Hematopoietic multipotent progenitor cell treated with erythropoietin and hydrocortisone succinate and interleukin-3 and kit ligand, for 15 days (in vitro differentiated cells): ENCODE results near the gene ZNF175.
A peak's percentile ranks its signal among the peaks of the same experiment; 100 is the strongest.

Experiments used
- DNase-seq: peaks from one replicate; pipeline ENCODE4 v3.0.0-alpha.2; 2015; ENCODE audit warnings: low spot score

The ZNF175 gene

DNA sequence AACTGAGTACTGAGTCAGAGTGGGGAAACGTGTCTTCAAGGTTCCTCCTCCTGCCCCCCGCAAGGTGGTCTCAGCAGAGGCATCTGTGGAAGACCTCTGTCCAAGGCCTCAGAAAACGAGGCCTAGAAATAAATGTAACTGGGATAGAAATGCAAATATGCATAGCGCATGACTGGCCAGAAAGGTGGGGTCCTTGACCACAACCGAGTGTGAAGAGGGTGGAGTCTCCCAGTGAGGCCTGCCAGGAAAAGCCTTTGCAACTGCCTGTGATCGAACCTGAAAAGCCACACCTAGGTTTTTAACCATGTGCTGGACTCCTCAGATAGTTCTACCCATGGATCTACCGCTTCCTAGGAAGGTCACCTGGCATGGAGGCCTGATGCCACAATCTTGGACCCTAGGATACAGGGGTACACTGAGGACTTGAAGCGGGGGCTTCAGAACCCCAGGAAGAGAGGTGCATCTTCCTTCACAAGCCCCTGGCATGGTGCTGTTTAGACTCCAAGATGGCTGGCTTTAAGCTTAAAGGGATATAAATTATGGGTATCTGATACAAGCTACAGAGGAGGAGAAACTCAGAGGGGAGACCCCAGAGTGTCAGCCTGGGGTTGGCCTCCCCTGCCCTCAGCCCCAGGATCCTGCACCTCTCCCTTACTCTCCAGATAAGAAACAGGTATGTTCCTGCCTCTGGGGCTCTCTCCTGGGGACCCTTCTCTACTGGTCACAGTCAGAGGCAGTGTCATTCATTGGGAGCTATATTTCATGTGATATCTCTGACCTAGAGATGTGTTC is 21.4 kb upstream of the ZNF175 start:
- DNase-seq: peak; percentile 56

GRCh38 chr19:51550848-51551672 is 20.0 kb upstream of the ZNF175 start:
- DNase-seq: no peak

DNA sequence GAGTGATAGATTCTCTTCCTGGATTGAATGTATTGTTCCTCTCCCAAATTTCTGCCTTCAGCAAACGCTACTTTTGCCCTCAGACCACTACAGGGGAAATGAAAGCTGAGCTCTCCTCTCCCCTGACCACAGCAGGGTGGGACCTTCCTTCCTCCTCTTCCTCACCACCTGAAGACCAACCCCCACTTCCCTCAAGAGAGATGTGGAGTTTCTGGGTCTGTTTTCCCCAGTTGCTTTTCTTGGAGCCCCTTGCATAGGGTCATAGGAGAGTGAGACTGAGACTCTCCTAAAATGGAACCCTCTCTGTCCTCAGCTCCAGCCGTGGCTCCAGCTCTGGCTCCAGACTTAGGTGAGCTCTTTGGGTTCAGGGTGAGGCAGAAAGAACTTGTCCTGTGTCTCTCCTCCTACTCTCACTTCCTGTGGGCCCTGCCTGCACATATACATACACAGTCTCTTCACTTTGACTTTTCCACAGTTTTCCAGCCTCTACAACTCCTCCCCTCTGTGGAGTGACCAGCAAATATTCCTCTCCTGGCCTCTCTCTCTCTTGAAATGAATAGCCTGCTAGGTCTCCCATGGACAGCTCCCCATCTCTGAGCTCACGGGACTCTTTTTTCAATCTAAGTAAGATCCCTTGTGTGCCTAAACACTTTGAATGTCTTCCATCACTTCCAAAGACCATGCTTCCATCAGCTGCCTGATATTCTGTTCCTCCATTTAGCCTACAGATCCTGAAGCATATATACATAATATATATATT is 19.2 kb upstream of the ZNF175 start:
- no peak for DNase-seq

DNA sequence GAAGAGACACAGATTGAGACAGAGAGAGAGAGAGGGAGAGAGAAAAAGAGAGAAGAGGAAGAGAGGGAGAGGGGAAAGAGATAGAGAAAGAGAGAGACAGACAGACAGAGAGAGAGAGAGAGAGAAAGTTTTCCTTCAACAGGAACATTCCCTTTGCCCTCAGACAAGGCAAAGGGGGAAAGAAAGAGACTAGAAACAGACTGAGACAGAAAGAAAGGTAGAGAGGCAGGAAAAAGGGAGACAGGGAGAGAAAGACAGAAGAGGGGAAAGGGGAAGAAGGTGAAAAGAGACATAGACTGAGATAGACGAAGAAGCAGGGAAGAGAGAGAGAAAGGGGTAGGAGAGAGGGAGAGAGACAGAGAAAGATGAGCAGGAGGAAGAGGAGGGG is 18.5 kb upstream of the ZNF175 start:
- no peak for DNase-seq

DNA sequence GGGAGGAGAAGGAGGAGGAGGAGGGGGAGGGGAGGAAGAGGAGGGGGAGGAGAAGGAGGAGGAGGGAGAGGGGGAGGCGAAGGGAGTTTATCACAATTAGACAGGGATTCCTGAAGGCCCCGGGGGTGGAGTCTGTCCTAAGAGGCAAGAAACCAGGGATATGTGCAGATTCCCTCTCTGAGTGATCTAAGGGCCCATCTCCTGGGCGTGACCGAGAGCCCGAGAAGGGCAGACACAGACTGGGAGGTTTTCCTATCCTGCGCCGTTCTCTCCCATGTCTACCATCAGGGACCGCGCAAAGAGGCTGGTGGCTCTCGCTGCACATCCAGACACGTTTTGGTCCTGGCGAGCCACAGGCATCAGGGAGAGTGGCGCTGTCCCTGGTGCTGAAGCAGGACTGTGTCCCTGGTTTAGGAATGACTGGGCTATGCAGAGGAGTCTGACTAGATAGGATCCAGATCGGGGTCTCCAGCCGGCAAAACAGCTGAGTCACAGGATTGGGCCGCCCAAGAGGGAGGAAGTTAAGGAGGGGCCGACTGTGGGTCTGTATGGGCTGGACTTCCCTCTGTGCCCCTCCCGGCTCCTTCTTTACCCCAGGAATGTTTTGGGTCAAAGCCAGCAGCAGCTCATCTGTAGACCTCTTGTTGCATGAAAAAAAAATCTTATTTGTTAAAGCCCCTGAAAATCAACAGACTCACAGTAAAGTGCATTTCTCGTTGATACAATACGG is 17.9 kb upstream of the ZNF175 start:
- DNase-seq: peak; percentile 72

- no peak for DNase-seq
Observed at GRCh38 chr19:51559240-51559639, 11.8 kb upstream of the ZNF175 start.

DNA sequence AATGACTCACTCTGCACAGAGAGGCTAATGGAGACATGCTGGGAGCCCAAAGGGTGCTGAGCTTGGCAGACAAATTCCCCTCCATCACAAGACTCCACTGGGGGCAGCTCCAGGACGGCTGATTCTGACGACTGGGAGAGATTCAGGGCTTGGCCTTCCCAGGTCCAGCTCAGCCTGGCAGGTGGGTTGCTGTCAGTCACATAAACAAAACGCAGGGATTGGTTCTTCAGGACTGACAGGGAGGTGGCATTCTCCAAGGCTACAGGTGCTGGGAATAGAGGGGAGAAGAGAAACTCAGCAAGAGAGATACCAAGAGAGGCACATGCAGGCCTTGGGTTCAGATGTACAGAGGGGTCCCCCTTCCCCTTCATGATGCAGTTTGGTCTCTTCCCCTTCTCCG is 10.7 kb upstream of the ZNF175 start:
- no peak for DNase-seq

- DNase-seq: peak; percentile 41
Observed at GRCh38 chr19:51564791-51565190, 6.3 kb upstream of the ZNF175 start.

GRCh38 chr19:51565583-51565982 is 5.5 kb upstream of the ZNF175 start:
- DNase-seq: no peak

- DNase-seq: no peak
Observed at GRCh38 chr19:51566489-51567100, 4.5 kb upstream of the ZNF175 start.

- DNase-seq: no peak
Observed at GRCh38 chr19:51567583-51567982, 3.5 kb upstream of the ZNF175 start.

- DNase-seq: peak; percentile 23
Observed at GRCh38 chr19:51568456-51568855, 2.6 kb upstream of the ZNF175 start.

GRCh38 chr19:51571599-51571998 is 516 bp downstream of the ZNF175 start:
- peak; percentile 39 for DNase-seq

DNA sequence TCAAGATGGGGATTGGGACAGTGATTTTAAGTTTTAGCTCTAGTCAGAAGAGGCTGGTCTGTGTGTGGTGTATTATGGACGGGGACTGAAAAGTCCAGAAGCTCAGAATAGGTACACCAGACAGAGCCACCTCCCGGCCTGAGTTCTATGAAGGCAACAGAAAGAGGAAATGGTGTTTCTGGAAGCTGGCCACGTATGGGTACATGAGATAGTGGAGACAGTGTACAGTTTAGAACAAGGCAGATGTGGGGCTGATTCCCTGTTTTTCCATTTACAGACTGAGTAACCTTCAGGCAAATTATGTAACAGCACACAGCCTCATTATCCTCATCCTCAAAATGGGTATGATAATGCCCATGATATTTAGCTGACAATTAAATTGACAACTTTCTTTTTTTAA is 1.3 kb downstream of the ZNF175 start:
- DNase-seq: peak; percentile 80

DNA sequence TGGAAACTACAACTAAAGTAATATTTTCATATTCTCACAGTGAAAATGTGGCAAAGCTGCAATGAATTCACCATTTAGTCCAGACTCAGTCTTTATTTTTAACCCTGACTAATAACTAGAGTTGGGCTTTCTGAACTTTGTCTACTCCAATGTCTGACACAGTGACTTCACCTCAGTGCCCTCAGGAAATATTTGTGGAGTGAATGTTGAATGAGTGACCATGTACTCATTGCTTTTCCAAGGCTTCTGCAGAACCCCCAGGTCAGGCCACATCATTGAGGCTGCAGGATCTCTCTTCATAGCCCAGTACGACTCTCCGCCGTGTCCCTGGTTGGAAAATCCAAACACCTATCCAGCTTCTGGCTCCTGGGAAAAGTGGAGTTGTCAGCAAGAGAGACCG is 1.8 kb downstream of the ZNF175 start:
- no peak for DNase-seq

GRCh38 chr19:51573331-51573730 is 2.2 kb downstream of the ZNF175 start:
- peak; percentile 55 for DNase-seq

DNA sequence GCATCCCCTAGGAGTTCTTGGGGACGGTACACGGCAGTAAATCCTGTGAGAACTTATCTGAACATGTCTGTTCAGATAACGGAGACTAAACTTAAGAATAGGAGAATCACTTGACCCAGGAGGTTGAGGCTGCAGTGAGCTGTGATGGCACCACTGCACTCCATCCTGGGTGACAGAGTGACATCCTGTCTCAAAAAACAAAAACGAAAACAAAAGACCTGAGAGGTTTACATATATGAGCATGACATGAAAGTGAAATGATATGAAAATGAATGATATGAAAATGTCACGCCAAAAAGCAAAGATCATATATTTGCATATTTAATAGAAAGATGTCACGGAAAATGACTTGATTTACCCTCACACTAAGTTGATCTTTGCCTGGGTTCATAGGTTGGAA is 5.8 kb downstream of the ZNF175 start:
- DNase-seq: no peak

DNA sequence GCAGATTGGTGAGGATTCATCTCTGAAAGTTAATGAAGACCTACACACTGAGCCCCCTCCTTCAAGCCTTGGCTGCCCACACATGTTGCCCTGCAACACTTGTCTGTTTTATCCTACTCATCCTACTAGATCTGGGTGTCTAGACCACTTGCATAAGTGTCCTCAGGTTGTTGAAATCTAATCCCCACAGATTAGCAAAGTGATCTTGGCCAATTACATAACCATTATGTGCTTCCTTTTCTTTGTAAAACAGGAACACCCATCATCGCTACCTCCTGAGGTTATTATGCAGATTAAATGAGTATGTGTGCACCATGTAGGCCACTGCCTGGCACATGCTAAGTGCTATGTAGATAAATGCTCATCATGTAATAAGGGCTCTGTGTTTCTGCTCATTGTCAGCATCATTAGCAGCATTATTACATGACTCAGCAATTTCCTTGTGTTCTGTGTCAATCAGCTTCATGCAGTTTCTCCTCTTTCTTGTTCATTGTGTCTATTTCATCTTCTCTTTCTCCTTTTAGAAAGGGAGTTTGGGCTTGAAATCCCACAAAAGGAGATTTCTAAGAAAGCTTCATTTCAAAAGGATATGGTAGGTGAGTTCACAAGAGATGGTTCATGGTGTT is 15.1 kb downstream of the ZNF175 start:
- no peak for DNase-seq

GRCh38 chr19:51586799-51587198 is 15.7 kb downstream of the ZNF175 start:
- no peak for DNase-seq

- no peak for DNase-seq
Observed at GRCh38 chr19:51587264-51588191, 16.4 kb downstream of the ZNF175 start.
